ENCODE results near the gene USP33.

GRCh38 chr1:77704736-77705135 is 54.9 kb downstream of the USP33 start:
- TF ChIP-seq CTCF (IDR thresholded peaks at IDR 0.05) (no peak), POLR2A (IDR thresholded peaks at IDR 0.05) (no peak), POLR2AphosphoS5 (IDR thresholded peaks at IDR 0.05) (no peak), EP300 (IDR thresholded peaks at IDR 0.05) (no peak)
